HCT116 (cell line): ENCODE results near the gene NEMP1. TPM values are rescaled to one million over a fixed set of nuclear protein-coding genes. Genes with fewer than 3 reads are reported as not detected.
A peak's percentile ranks its signal among the peaks of the same experiment; 100 is the strongest.

ENCODE experiments used
- ATAC-seq: fragments of 200-7000 bp; cut with Tn5 transposase; 2 replicates; pipeline ENCODE4 v1.9.1; 2020; ENCODE audit warnings: mild to moderate bottlenecking, moderate library complexity
- BruUV-seq: library from RNA; stranded (reverse); fragments of 400-500 nt; replicated peaks from 2 replicates; lab custom pipeline; 2021; lab: Mats Ljungman, UMichigan
- CTCF ChIA-PET: fragments of 300-600 bp; sonication (Branson Sonifier 250); formaldehyde crosslinking; loops from one replicate; lab custom pipeline; 2021; ENCODE audit warnings: antibody characterized with exemption; lab: Charles Lee
- POLR2A ChIA-PET: fragments of 300-600, 350-600 bp; sonication (Branson Sonifier 250); formaldehyde crosslinking; loops from one replicate; lab custom pipeline; 2021; ENCODE audit warnings: antibody characterized with exemption; lab: Charles Lee
- RAD21 ChIA-PET, 2 experiments: fragments of 300-600 bp; sonication (Branson Sonifier 250); formaldehyde crosslinking; loops; one replicate each; lab custom pipeline; 2023; ENCODE audit warnings: low total read pairs in 2 of 2; ENCODE audit not compliant: uncharacterized antibody in 2 of 2, unreplicated experiment in 2 of 2, low non-redundant PET in 1 of 2; lab: Charles Lee
- DNase-seq: peaks from one replicate; pipeline ENCODE4 v3.0.0-alpha.2; 2010; ENCODE audit warnings: low read depth, low spot score
- H2AFZ ChIP-seq: fragments of 200-600 bp; shearing (Covaris generic), sonication (generic); 2 replicates; pipeline ENCODE4 v1.6.1; 2017; ENCODE audit warnings: low read depth, mixed run types, mixed read lengths, antibody characterized with exemption, low read length; ENCODE audit not compliant: poor library complexity, severe bottlenecking
- H3K27ac ChIP-seq: 2 replicates; pipeline ENCODE4 v1.5.1; 2012; ENCODE audit warnings: low read depth, low read length
- H3K27me3 ChIP-seq: fragments of 200-600 bp; sonication (generic); 2 replicates; pipeline ENCODE4 v1.6.1; 2016; ENCODE audit warnings: mixed run types, low read length, mixed read lengths; ENCODE audit not compliant: insufficient read depth
- H3K36me3 ChIP-seq, 2 experiments: fragments of 200-500 bp in 1 of 2; fragments of 200-600 bp in 1 of 2; sonication (Bioruptor generic) in 1 of 2; sonication (generic) in 1 of 2; 2 replicates each; pipeline versions ENCODE4 v1.5.1 to v1.6.1; 2014 to 2016; ENCODE audit warnings: low read length in 2 of 2, inconsistent platforms in 1 of 2, mixed read lengths in 1 of 2, mixed run types in 1 of 2; ENCODE audit not compliant: insufficient read depth in 2 of 2, control insufficient read depth in 1 of 2
- H3K4me1 ChIP-seq, 2 experiments: fragments of 200-600 bp in 1 of 2; sonication (generic) in 1 of 2; 2 replicates each; pipeline versions ENCODE4 v1.5.1 to v1.6.1; 2012 to 2017; ENCODE audit warnings: low read length in 2 of 2, inconsistent platforms in 1 of 2, mild to moderate bottlenecking in 1 of 2, mixed read lengths in 1 of 2, mixed run types in 1 of 2, moderate library complexity in 1 of 2; ENCODE audit not compliant: insufficient read depth in 2 of 2, control insufficient read depth in 1 of 2
- H3K4me2 ChIP-seq: fragments of 200-600 bp; sonication (generic); 2 replicates; pipeline ENCODE4 v1.6.1; 2017; ENCODE audit warnings: mixed run types, low read length, mixed read lengths
- H3K4me3 ChIP-seq, 2 experiments: fragments of 200-600 bp in 1 of 2; sonication (generic) in 1 of 2; replicated peaks in 1 of 2; 2 replicates each; pipeline ENCODE4 v1.5.1; 2011 to 2016; ENCODE audit warnings: low read length in 2 of 2, control low read depth in 1 of 2, low read depth in 1 of 2, mild to moderate bottlenecking in 1 of 2, mixed read lengths in 1 of 2, mixed run types in 1 of 2
- H3K79me2 ChIP-seq: fragments of 200-600 bp; sonication (generic); 2 replicates; pipeline ENCODE4 v1.6.1; 2017; ENCODE audit warnings: mild to moderate bottlenecking, mixed run types, low read length, moderate library complexity, mixed read lengths; ENCODE audit not compliant: insufficient read depth
- H3K9ac ChIP-seq: fragments of 200-600 bp; sonication (generic); 2 replicates; pipeline ENCODE4 v1.6.1; 2016; ENCODE audit warnings: low read length, mixed read lengths
- H3K9me2 ChIP-seq: fragments of 200-600 bp; sonication (generic), shearing (Covaris generic); 2 replicates; pipeline ENCODE4 v1.6.1; 2017; ENCODE audit warnings: mixed run types, mild to moderate bottlenecking, moderate library complexity; ENCODE audit not compliant: insufficient read depth
- H3K9me3 ChIP-seq, 2 experiments: fragments of 200-500 bp in 1 of 2; fragments of 200-600 bp in 1 of 2; sonication (Bioruptor generic) in 1 of 2; sonication (generic) in 1 of 2; 2 replicates each; pipeline ENCODE4 v1.6.1; 2014 to 2017; ENCODE audit warnings: low read length in 2 of 2, mixed read lengths in 2 of 2, inconsistent platforms in 1 of 2, low read depth in 1 of 2, mild to moderate bottlenecking in 1 of 2, mixed run types in 1 of 2, moderate library complexity in 1 of 2; ENCODE audit not compliant: control insufficient read depth in 1 of 2, insufficient read depth in 1 of 2
- H4K20me1 ChIP-seq: fragments of 200-600 bp; sonication (generic), shearing (Covaris generic); 2 replicates; pipeline ENCODE4 v1.6.1; 2017; ENCODE audit warnings: mixed run types, mild to moderate bottlenecking, moderate library complexity; ENCODE audit not compliant: insufficient read depth
- JUND ChIP-seq: IDR thresholded peaks from 2 replicates; pipeline ENCODE4 v1.6.1; 2012
- POLR2A ChIP-seq: IDR thresholded peaks from 2 replicates; pipeline ENCODE4 v1.7.0; 2011; ENCODE audit warnings: borderline replicate concordance; ENCODE audit not compliant: insufficient read depth, insufficient read length; ENCODE audit errors: extremely low read depth
- RAD21 ChIP-seq: IDR thresholded peaks from 2 replicates; pipeline ENCODE4 v1.6.1; 2012; ENCODE audit warnings: low read depth, mild to moderate bottlenecking
- ZFX ChIP-seq: fragments of 450-650 bp; IDR thresholded peaks from 2 replicates; pipeline ENCODE4 v1.6.1; 2017
- intact Hi-C: fragments of 100-400 bp; cut with micrococcal nuclease; formaldehyde crosslinking; loops from 2 replicates; pipeline ENCODE4 v1.10.0; 2022
- total RNA-seq: library from RNA; stranded (reverse); gene quantifications from one replicate; pipeline ENCODE4 v1.2.1, GENCODE V29; 2021; ENCODE audit not compliant: unreplicated experiment
- TF ChIP-seq, protein P1 (sequence below), 3 experiments: fragments of 200-600 bp in 1 of 3; sonication (generic) in 1 of 3; IDR thresholded peaks in 2 of 3; conservative IDR thresholded peaks in 1 of 3; 2 replicates each; pipeline ENCODE4 v1.5.1; 2012 to 2017; ENCODE audit warnings: low read depth in 2 of 3, low read length in 2 of 3, antibody characterized with exemption in 1 of 3, borderline replicate concordance in 1 of 3, control low read depth in 1 of 3, mild to moderate bottlenecking in 1 of 3, mixed read lengths in 1 of 3, mixed run types in 1 of 3, moderate library complexity in 1 of 3; ENCODE audit not compliant: insufficient read depth in 1 of 3

Gene NEMP1
- total RNA-seq, 1 experiment from 2014 or later, result 35.2 TPM

DNA sequence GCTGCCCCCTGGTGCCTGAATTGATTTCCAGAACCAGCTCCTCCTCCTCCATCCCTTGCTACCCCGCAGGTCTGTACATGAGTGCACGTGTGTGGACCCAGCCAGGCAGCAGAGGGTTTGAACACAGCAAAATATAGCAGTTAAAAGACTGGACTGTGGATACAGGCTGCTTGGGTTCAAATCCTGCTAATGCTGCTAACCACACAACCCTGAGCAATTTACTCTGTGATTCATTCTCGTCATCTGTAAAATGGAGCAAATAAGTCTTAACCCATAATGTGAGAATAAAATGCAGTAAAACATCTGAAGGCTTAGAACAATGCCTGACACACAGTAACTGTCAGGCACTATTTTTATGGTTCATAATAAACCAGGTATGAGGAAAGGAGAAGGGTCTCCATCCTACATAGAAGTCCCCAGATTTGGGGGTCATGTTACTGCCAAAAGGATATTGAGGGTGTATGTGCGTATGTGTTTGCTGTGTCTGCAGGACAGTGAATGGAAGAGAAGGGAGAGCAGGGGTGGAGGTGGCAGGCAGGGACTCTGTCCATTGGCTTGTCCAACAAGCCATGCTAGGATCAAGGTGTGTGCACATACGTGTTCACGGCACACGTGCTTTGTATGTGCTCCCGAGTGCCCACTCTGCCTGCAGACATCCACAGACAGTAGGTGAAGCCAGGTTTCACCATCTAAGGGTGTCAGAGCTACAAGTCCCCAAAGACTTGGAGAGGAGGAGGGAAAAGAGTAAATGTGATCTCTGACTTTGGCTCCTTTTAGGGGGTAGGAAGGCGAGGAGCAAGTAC lies 34.1 kb upstream of the NEMP1 start:
- Histone ChIP-seq H3K36me3 (0 out of 4 replicates have a peak, but pooled peaks cover 0 to 2% of the 10 kb centered on the region in 2 experiments), H4K20me1 (no peaks in the 10 kb centered on the region), H3K4me1 (peaks cover 11 to 36% of the 10 kb centered on the region in 2 experiments), H3K4me2 (peak overlapping the region; percentile 92), H2AFZ (peak overlapping the region; percentile 13), H3K27me3 (no peaks in the 10 kb centered on the region), H3K9me2 (no peaks in the 10 kb centered on the region), H3K9ac (peak overlapping the region; percentile 96), H3K79me2 (peaks cover 15% of the 10 kb centered on the region), H3K4me3 (peak overlapping the region in 1 of 2 experiments; percentile 80; a peak in 3 of 4 replicates), H3K9me3 (no peaks in the 10 kb centered on the region), H3K27ac (peak overlapping the region; percentile 91)
- DNase-seq (no peak), ATAC-seq (no peak; the same call in 1 of the 2 replicates)
- ChIA-PET CTCF (interaction anchor here (0.8 to 3.9 kb wide), 22 partner anchors 9 to 273 kb away, joined by 3 to 181 read pairs (median 7); partner anchors contain the start of genes LRP1, NAB2, NEMP1 and ZBTB39), POLR2A (interaction anchor here (0.7 to 3.3 kb wide), 17 partner anchors 12 to 1138 kb away, joined by 3 to 55 read pairs (median 5); partner anchors contain the start of genes LRP1, NAB2, NACA and NEMP1), RAD21 (interaction anchor here (0.6 to 2.3 kb wide), 21 partner anchors 9 to 188 kb away, joined by 3 to 60 read pairs (median 4); partner anchors contain the start of genes LRP1 (in 2 of the 2) and NEMP1 (in 2 of the 2))
- no TSS peak for BruUV-seq
- intact Hi-C loops, result loop anchor here (1.0 kb wide), 2 partner anchors 43 to 104 kb away; no protein-coding TSS in a partner anchor
- TF ChIP-seq JUND, result no peak
- TF ChIP-seq RAD21, result no peak
- no peak for TF ChIP-seq POLR2A
- TF ChIP-seq, protein P1, sequence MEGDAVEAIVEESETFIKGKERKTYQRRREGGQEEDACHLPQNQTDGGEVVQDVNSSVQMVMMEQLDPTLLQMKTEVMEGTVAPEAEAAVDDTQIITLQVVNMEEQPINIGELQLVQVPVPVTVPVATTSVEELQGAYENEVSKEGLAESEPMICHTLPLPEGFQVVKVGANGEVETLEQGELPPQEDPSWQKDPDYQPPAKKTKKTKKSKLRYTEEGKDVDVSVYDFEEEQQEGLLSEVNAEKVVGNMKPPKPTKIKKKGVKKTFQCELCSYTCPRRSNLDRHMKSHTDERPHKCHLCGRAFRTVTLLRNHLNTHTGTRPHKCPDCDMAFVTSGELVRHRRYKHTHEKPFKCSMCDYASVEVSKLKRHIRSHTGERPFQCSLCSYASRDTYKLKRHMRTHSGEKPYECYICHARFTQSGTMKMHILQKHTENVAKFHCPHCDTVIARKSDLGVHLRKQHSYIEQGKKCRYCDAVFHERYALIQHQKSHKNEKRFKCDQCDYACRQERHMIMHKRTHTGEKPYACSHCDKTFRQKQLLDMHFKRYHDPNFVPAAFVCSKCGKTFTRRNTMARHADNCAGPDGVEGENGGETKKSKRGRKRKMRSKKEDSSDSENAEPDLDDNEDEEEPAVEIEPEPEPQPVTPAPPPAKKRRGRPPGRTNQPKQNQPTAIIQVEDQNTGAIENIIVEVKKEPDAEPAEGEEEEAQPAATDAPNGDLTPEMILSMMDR (IDR thresholded peaks at IDR 0.05 in 2 of 3, conservative IDR thresholded peaks at IDR 0.05 in 1 of 3; ENCODE audit: borderline replicate concordance in 1 of 3, insufficient read depth in 1 of 3, low read depth in 2 of 3, low read length in 2 of 3), result peak in 2 of 3 experiments; percentile 86 to 91; a peak in 4 of 6 replicates
- TF ChIP-seq ZFX, result no peak
